Naive thymus-derived CD4-positive, alpha-beta T cell (primary cell): ENCODE measurements around the gene IQCC. TPM values are rescaled to one million over a fixed set of nuclear protein-coding genes. Genes with fewer than 3 reads are reported as not detected.
A peak's percentile ranks its signal among the peaks of the same experiment; 100 is the strongest.

Source experiments
- ATAC-seq: fragments of 150-1000 bp; cut with Tn5 transposase; 2 replicates; pipeline ENCODE4 v1.10.0; 2021; ENCODE audit warnings: mild to moderate bottlenecking, moderate library complexity
- CTCF ChIA-PET: fragments of 350-600 bp; sonication (Branson Sonifier 250); formaldehyde crosslinking; loops from one replicate; lab custom pipeline; 2021; ENCODE audit warnings: antibody characterized with exemption; lab: Charles Lee
- POLR2A ChIA-PET: fragments of 350-600 bp; sonication (Branson Sonifier 250); formaldehyde crosslinking; loops from one replicate; lab custom pipeline; 2021; ENCODE audit warnings: antibody characterized with exemption, inconsistent platforms; lab: Charles Lee
- DNase-seq, 9 donors: peaks; one replicate each; pipeline versions ENCODE4 v3.0.0 to v3.0.0-alpha.2; 2020 to 2022; ENCODE audit warnings: mixed read lengths in 1 of 9
- H3K27ac ChIP-seq: one replicate; pipeline ENCODE4 v1.7.0; 2013; ENCODE audit warnings: mild to moderate bottlenecking, low read depth, low read length, moderate library complexity
- H3K27me3 ChIP-seq, 2 donors: one replicate each; pipeline ENCODE4 v1.7.0; 2013; ENCODE audit warnings: low read length in 2 of 2, mild to moderate bottlenecking in 2 of 2, moderate library complexity in 2 of 2; ENCODE audit not compliant: control insufficient read depth in 2 of 2, insufficient read depth in 2 of 2
- H3K36me3 ChIP-seq, 3 experiments: 1 replicate in 2 of 3; 2 replicates in 1 of 3; pipeline ENCODE4 v1.7.0; 2013; ENCODE audit warnings: low read length in 3 of 3, mild to moderate bottlenecking in 3 of 3, moderate library complexity in 1 of 3; ENCODE audit not compliant: insufficient read depth in 3 of 3, control insufficient read depth in 2 of 3
- H3K4me1 ChIP-seq, 2 donors: one replicate each; pipeline ENCODE4 v1.7.0; 2013; ENCODE audit warnings: low read length in 2 of 2, mild to moderate bottlenecking in 2 of 2, moderate library complexity in 1 of 2; ENCODE audit not compliant: control insufficient read depth in 2 of 2, insufficient read depth in 2 of 2
- H3K4me3 ChIP-seq: 2 replicates; pipeline ENCODE4 v1.7.0; 2013; ENCODE audit warnings: mild to moderate bottlenecking, low read length
- H3K9me3 ChIP-seq, 3 experiments: 1 replicate in 2 of 3; 2 replicates in 1 of 3; pipeline ENCODE4 v1.7.0; 2013; ENCODE audit warnings: low read length in 3 of 3; ENCODE audit not compliant: control insufficient read depth in 2 of 3
- H3K27ac Mint-ChIP-seq, 9 donors: one replicate each; pipeline ENCODE4 v1.8.0; 2020 to 2022; ENCODE audit warnings: mixed read lengths in 9 of 9, mild to moderate bottlenecking in 8 of 9, moderate library complexity in 5 of 9, inconsistent platforms in 2 of 9
- H3K27me3 Mint-ChIP-seq, 5 donors: one replicate each; pipeline ENCODE4 v1.8.0; 2021 to 2022; ENCODE audit warnings: mixed read lengths in 5 of 5, mild to moderate bottlenecking in 1 of 5
- H3K36me3 Mint-ChIP-seq, 5 donors: one replicate each; pipeline ENCODE4 v1.8.0; 2020 to 2022; ENCODE audit warnings: mixed read lengths in 5 of 5, mild to moderate bottlenecking in 3 of 5, inconsistent platforms in 1 of 5
- H3K4me1 Mint-ChIP-seq, 7 donors: one replicate each; pipeline ENCODE4 v1.8.0; 2020 to 2022; ENCODE audit warnings: mixed read lengths in 7 of 7, mild to moderate bottlenecking in 3 of 7, inconsistent platforms in 1 of 7
- H3K4me3 Mint-ChIP-seq, 10 donors: one replicate each; pipeline ENCODE4 v1.8.0; 2020 to 2022; ENCODE audit warnings: mild to moderate bottlenecking in 10 of 10, mixed read lengths in 10 of 10, moderate library complexity in 6 of 10, inconsistent platforms in 2 of 10
- H3K9me3 Mint-ChIP-seq, 11 donors: one replicate each; pipeline ENCODE4 v1.8.0; 2020 to 2022; ENCODE audit warnings: mixed read lengths in 11 of 11, mild to moderate bottlenecking in 4 of 11, inconsistent platforms in 1 of 11, moderate library complexity in 1 of 11
- intact Hi-C, 2 donors: fragments of 100-400 bp; cut with micrococcal nuclease; formaldehyde crosslinking; loops; one replicate each; pipeline ENCODE4 v1.15.1; 2023
- polyA plus RNA-seq, 2 donors: library from polyadenylated mRNA; unstranded; fragments of 300-500 nt; fragmentation: Illumina TruSeq; gene quantifications; one replicate each; pipeline ENCODE4 v1.2.3, GENCODE V29; 2021
- total RNA-seq, 6 experiments: library from RNA in 5 of 6; stranded (reverse) in 5 of 6; gene quantifications; 1 replicate in 5 of 6; 2 replicates in 1 of 6; pipeline ENCODE4 v1.2.3 and lab custom pipeline; 2021 to 2026

The IQCC gene
- total and polyA plus RNA-seq, 7 experiments from 2014 or later, result 1.8 to 4.6 (median 2.5) TPM

GRCh38 chr1:32181563-32181962 is 23.9 kb upstream of the IQCC start:
- no peak for DNase-seq
- Histone ChIP-seq H3K4me3 (no peak overlapping the region), H3K27ac (peak overlapping the region; percentile 89), H3K4me1 (peaks cover 17 to 21% of the 10 kb centered on the region in 2 donors), H3K36me3 (peaks cover 0 to 30% (median 7%) of the 10 kb centered on the region in 3 experiments), H3K9me3 (no peaks in the 10 kb centered on the region), H3K27me3 (no peaks in the 10 kb centered on the region)
- Mint-ChIP-seq H3K4me1 (peaks cover 31 to 58% (median 52%) of the 10 kb centered on the region in 7 donors), H3K27me3 (no peaks in the 10 kb centered on the region), H3K4me3 (peak overlapping the region in 9 of 10 donors; percentile 43 to 92 (median 89)), H3K27ac (peak overlapping the region in 6 of 9 donors; percentile 58 to 92 (median 87)), H3K9me3 (no peaks in the 10 kb centered on the region), H3K36me3 (peaks cover 7 to 46% (median 17%) of the 10 kb centered on the region in 5 donors)
- ATAC-seq, result no peak
- intact Hi-C loops, result no loop called here
- ChIA-PET CTCF (no interaction called here), POLR2A (interaction anchor here (0.7 to 5.2 kb wide), 3 partner anchors 10 to 154 kb away, joined by 3 to 49 read pairs (median 5); partner anchors contain the start of genes CCDC28B and MARCKSL1)

GRCh38 chr1:32182060-32182459 is 23.4 kb upstream of the IQCC start:
- no peak overlapping the region for H3K27ac ChIP-seq
- ChIA-PET CTCF (no interaction called here), POLR2A (interaction anchor here (0.7 to 5.2 kb wide), 4 partner anchors 10 to 154 kb away, joined by 3 to 49 read pairs (median 4); partner anchors contain the start of genes CCDC28B and MARCKSL1)
- Mint-ChIP-seq H3K27me3 (no peaks in the 10 kb centered on the region), H3K27ac (peak overlapping the region in 3 of 9 donors; percentile 31 to 48 (median 43)), H3K36me3 (peaks cover 8 to 47% (median 19%) of the 10 kb centered on the region in 5 donors), H3K4me3 (peak overlapping the region in 8 of 10 donors; percentile 23 to 92 (median 44)), H3K4me1 (peaks cover 33 to 60% (median 54%) of the 10 kb centered on the region in 7 donors), H3K9me3 (no peaks in the 10 kb centered on the region)
- H3K4me1 ChIP-seq, result peaks cover 17 to 21% of the 10 kb centered on the region in 2 donors
- H3K9me3 ChIP-seq, result no peaks in the 10 kb centered on the region
- H3K36me3 ChIP-seq, result peaks cover 0 to 34% (median 9%) of the 10 kb centered on the region in 3 experiments
- H3K27me3 ChIP-seq, result no peaks in the 10 kb centered on the region
- intact Hi-C loops, result no loop called here
- no peak for ATAC-seq
- DNase-seq, result no peak
- no peak overlapping the region for H3K4me3 ChIP-seq

GRCh38 chr1:32184650-32185049 is 20.8 kb upstream of the IQCC start:
- Histone ChIP-seq H3K27me3 (no peaks in the 10 kb centered on the region), H3K4me1 (peaks cover 11 to 14% of the 10 kb centered on the region in 2 donors), H3K4me3 (no peak overlapping the region), H3K27ac (no peak overlapping the region), H3K36me3 (peaks cover 15 to 59% (median 19%) of the 10 kb centered on the region in 3 experiments), H3K9me3 (no peaks in the 10 kb centered on the region)
- Mint-ChIP-seq H3K4me1 (peaks cover 33 to 58% (median 51%) of the 10 kb centered on the region in 7 donors), H3K4me3 (peak overlapping the region in 2 of 10 donors; percentile 53 to 61), H3K27ac (peak overlapping the region in 1 of 9 donors; percentile 2), H3K9me3 (no peaks in the 10 kb centered on the region), H3K36me3 (peaks cover 9 to 56% (median 28%) of the 10 kb centered on the region in 5 donors), H3K27me3 (no peaks in the 10 kb centered on the region)
- ATAC-seq, result no peak
- intact Hi-C loops, result no loop called here
- POLR2A ChIA-PET, result interaction anchor here (1.1 kb wide), 1 partner anchor 21 kb away, joined by 3 read pairs; the partner anchor contains the start of gene IQCC
- CTCF ChIA-PET, result no interaction called here
- DNase-seq, result no peak

- POLR2A ChIA-PET, result no interaction called here
- intact Hi-C loops, result no loop called here
- no peak for ATAC-seq
- H3K4me3 ChIP-seq, result no peak overlapping the region
- peak overlapping the region in 4 of 9 donors; percentile 2 to 77 (median 21) for H3K27ac Mint-ChIP-seq
- peaks cover 24 to 52% (median 39%) of the 10 kb centered on the region in 7 donors for H3K4me1 Mint-ChIP-seq
- H3K9me3 Mint-ChIP-seq, result no peaks in the 10 kb centered on the region
- no peaks in the 10 kb centered on the region for H3K9me3 ChIP-seq
- DNase-seq, result no peak
- no peaks in the 10 kb centered on the region for H3K27me3 ChIP-seq
- H3K4me1 ChIP-seq, result peaks cover 7% of the 10 kb centered on the region in 2 donors
- H3K36me3 Mint-ChIP-seq, result peaks cover 13 to 52% (median 34%) of the 10 kb centered on the region in 5 donors
- H3K27me3 Mint-ChIP-seq, result no peaks in the 10 kb centered on the region
- CTCF ChIA-PET, result interaction anchor here (0.5 kb wide), 1 partner anchor 98 kb away, joined by 3 read pairs; no protein-coding TSS in a partner anchor
- no peak overlapping the region for H3K27ac ChIP-seq
- H3K36me3 ChIP-seq, result peaks cover 19 to 72% (median 19%) of the 10 kb centered on the region in 3 experiments
- peak overlapping the region in 2 of 10 donors; percentile 8 to 62 for H3K4me3 Mint-ChIP-seq
Observed at GRCh38 chr1:32186077-32186476, 19.4 kb upstream of the IQCC start.

GRCh38 chr1:32186491-32186890 is 19.0 kb upstream of the IQCC start:
- intact Hi-C loops, result no loop called here
- no peaks in the 10 kb centered on the region for H3K9me3 Mint-ChIP-seq
- Histone ChIP-seq H3K27me3 (no peaks in the 10 kb centered on the region), H3K9me3 (no peaks in the 10 kb centered on the region), H3K27ac (no peak overlapping the region), H3K36me3 (peaks cover 21 to 72% (median 22%) of the 10 kb centered on the region in 3 experiments), H3K4me1 (peaks cover 3% of the 10 kb centered on the region in 2 donors), H3K4me3 (no peak overlapping the region)
- POLR2A ChIA-PET, result interaction anchor here (0.6 kb wide), 1 partner anchor 90 kb away, joined by 3 read pairs; no protein-coding TSS in a partner anchor
- no peak for DNase-seq
- H3K36me3 Mint-ChIP-seq, result peaks cover 13 to 50% (median 33%) of the 10 kb centered on the region in 5 donors
- CTCF ChIA-PET, result interaction anchor here (0.5 to 0.7 kb wide), 2 partner anchors 97 to 106 kb away, joined by 3 read pairs; no protein-coding TSS in a partner anchor
- no peak for ATAC-seq
- peak overlapping the region in 3 of 9 donors; percentile 2 to 77 (median 5) for H3K27ac Mint-ChIP-seq
- H3K4me3 Mint-ChIP-seq, result peak overlapping the region in 2 of 10 donors; percentile 8 to 62
- no peaks in the 10 kb centered on the region for H3K27me3 Mint-ChIP-seq
- H3K4me1 Mint-ChIP-seq, result peaks cover 20 to 51% (median 35%) of the 10 kb centered on the region in 7 donors

GRCh38 chr1:32187850-32188249 is 17.6 kb upstream of the IQCC start:
- ChIA-PET CTCF (interaction anchor here (0.7 kb wide), 1 partner anchor 28 kb away, joined by 5 read pairs; no protein-coding TSS in a partner anchor), POLR2A (interaction anchor here (0.6 kb wide), 1 partner anchor 128 kb away, joined by 3 read pairs; no protein-coding TSS in a partner anchor)
- intact Hi-C loops, result no loop called here
- Histone ChIP-seq H3K4me1 (no peaks in the 10 kb centered on the region), H3K27ac (no peak overlapping the region), H3K27me3 (no peaks in the 10 kb centered on the region), H3K4me3 (no peak overlapping the region), H3K36me3 (peaks cover 28 to 82% (median 29%) of the 10 kb centered on the region in 3 experiments), H3K9me3 (no peaks in the 10 kb centered on the region)
- ATAC-seq (no peak), DNase-seq (no peak)
- H3K27me3 Mint-ChIP-seq, result no peaks in the 10 kb centered on the region
- H3K9me3 Mint-ChIP-seq, result no peaks in the 10 kb centered on the region
- H3K36me3 Mint-ChIP-seq, result peaks cover 20 to 49% (median 42%) of the 10 kb centered on the region in 5 donors
- H3K4me1 Mint-ChIP-seq, result peaks cover 18 to 44% (median 24%) of the 10 kb centered on the region in 7 donors
- H3K27ac Mint-ChIP-seq, result peak overlapping the region in 1 of 9 donors; percentile 25
- H3K4me3 Mint-ChIP-seq, result no peak overlapping the region
